ENCODE measurements around the gene KRTAP10-12. TPM values are rescaled to one million over a fixed set of nuclear protein-coding genes. Genes with fewer than 3 reads are reported as not detected.

Gene KRTAP10-12
- total and polyA plus RNA-seq, 2 of the 4 experiments (the other 2 are of a cell fraction) = not detected

DNA sequence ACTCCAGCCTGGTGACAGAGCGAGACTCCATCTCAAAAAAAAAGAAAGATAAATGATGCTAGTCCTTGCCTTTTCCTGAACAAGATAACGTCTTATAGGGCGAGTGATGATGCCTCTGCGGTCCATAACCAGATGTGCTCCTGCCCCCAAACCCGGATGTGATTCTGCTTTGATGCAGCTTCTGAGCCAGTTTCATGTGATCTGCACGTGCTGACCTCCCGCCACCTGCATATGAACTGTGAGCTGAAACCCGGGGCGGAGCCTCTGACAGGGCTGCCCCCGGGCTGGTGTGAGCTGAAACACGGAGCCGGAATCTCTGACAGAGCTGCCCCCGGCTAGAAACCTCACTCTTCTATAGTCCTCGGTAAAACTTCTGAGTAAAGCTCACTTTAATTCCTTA, 43.8 kb upstream of the KRTAP10-12 start:
- dilution Hi-C loops (cut with HindIII; ENCODE audit: low sequenced_read_pairs, unreplicated experiment) = no loop called here
- POLR2A ChIA-PET (ENCODE audit: unreplicated experiment) = no interaction called here
- H4K20me1 ChIP-seq (ENCODE audit: insufficient read depth, low read length) = no peaks in the 10 kb centered on the region
- no peaks in the 10 kb centered on the region; the same call in 1 of the 2 replicates for H3K27me3 ChIP-seq (ENCODE audit: control insufficient read depth, insufficient read depth, low read length)
- no peak overlapping the region for H2BK5ac ChIP-seq (ENCODE audit: low read depth, low read length, poor library complexity, severe bottlenecking)
- H2BK20ac ChIP-seq (ENCODE audit: low read depth, low read length) = no peak overlapping the region
- H3K4me1 ChIP-seq (ENCODE audit: control insufficient read depth, insufficient read depth, low read length) = no peaks in the 10 kb centered on the region
- no peaks in the 10 kb centered on the region for H3K79me1 ChIP-seq (ENCODE audit: low read depth in 1 of 2, low read length in 2 of 2)
- H3K36me3 ChIP-seq (ENCODE audit: control insufficient read depth, insufficient read depth, low read length) = no peaks in the 10 kb centered on the region
- no peak overlapping the region for H3K4me3 ChIP-seq (ENCODE audit: insufficient read depth, low read depth, low read length)
- no peak overlapping the region for H3K23ac ChIP-seq (ENCODE audit: low read depth, low read length)
- WGBS, 2 experiments (ENCODE audit: extremely low coverage in 2 of 2, insufficient read length in 1 of 2) = 15% methylated on average over 4 of the region's 14 CpGs; no CpG with 5 or more reads in 1 of the 2 experiments
- CTCF ChIA-PET = no interaction called here
- no peak overlapping the region for H4K5ac ChIP-seq (ENCODE audit: low read depth, low read length)
- TF ChIP-seq MXI1 (IDR thresholded peaks at IDR 0.05; ENCODE audit: borderline replicate concordance, low read depth, low read length) = no peak
- TF ChIP-seq BHLHE40 (IDR thresholded peaks at IDR 0.05; ENCODE audit: low read depth, low read length) = no peak
- TF ChIP-seq, protein P1, sequence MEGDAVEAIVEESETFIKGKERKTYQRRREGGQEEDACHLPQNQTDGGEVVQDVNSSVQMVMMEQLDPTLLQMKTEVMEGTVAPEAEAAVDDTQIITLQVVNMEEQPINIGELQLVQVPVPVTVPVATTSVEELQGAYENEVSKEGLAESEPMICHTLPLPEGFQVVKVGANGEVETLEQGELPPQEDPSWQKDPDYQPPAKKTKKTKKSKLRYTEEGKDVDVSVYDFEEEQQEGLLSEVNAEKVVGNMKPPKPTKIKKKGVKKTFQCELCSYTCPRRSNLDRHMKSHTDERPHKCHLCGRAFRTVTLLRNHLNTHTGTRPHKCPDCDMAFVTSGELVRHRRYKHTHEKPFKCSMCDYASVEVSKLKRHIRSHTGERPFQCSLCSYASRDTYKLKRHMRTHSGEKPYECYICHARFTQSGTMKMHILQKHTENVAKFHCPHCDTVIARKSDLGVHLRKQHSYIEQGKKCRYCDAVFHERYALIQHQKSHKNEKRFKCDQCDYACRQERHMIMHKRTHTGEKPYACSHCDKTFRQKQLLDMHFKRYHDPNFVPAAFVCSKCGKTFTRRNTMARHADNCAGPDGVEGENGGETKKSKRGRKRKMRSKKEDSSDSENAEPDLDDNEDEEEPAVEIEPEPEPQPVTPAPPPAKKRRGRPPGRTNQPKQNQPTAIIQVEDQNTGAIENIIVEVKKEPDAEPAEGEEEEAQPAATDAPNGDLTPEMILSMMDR (conservative IDR thresholded peaks at IDR 0.05; ENCODE audit: low read depth, low read length) = no peak
- TF ChIP-seq CEBPB (IDR thresholded peaks at IDR 0.05; ENCODE audit: low read depth, low read length) = no peak
- no peak overlapping the region for H2AK5ac ChIP-seq (ENCODE audit: low read depth, low read length)
- no peak overlapping the region for H3K4me2 ChIP-seq (ENCODE audit: low read depth, low read length)
- H2BK120ac ChIP-seq (ENCODE audit: low read depth, low read length) = no peak overlapping the region
- no TSS peak for BruUV-seq (replicated peaks)
- no peak overlapping the region for H3K14ac ChIP-seq (replicated peaks; ENCODE audit: low read depth, low read length)
- no peak overlapping the region for H3K56ac ChIP-seq (ENCODE audit: extremely low read depth, insufficient read depth, low read length)
- H3K4ac ChIP-seq (ENCODE audit: low read depth, low read length) = no peak overlapping the region
- no peak overlapping the region for H2AFZ ChIP-seq (replicated peaks; ENCODE audit: low read length, poor library complexity)
- no peak overlapping the region for H3K9ac ChIP-seq (ENCODE audit: low read depth, low read length)
- no peak overlapping the region for H3K27ac ChIP-seq (ENCODE audit: insufficient read depth, low read length)
- H2AK9ac ChIP-seq (replicated peaks; ENCODE audit: low read depth, low read length, poor library complexity) = no peak overlapping the region
- DNase-seq (no peak), ATAC-seq (ENCODE audit: low read depth) (no peak)
- intact Hi-C loops (cut with micrococcal nuclease) = loop anchor here (10.0 kb wide), 1 partner anchor 62 kb away; the partner anchor contains the start of gene TSPEAR
- H3K18ac ChIP-seq (ENCODE audit: low read depth, low read length) = no peak overlapping the region
- no peak overlapping the region for H4K91ac ChIP-seq (ENCODE audit: insufficient read depth, low read depth, low read length)
- H2BK15ac ChIP-seq (ENCODE audit: low read depth, low read length) = no peak overlapping the region
- in situ Hi-C loops (cut with MboI; ENCODE audit: low sequenced_read_pairs) = no loop called here
- no peak overlapping the region for H4K8ac ChIP-seq (ENCODE audit: low read depth in 2 of 2, low read length in 2 of 2)
- no peaks in the 10 kb centered on the region for H3K9me1 ChIP-seq (ENCODE audit: insufficient read depth, low read length)
- peaks cover 5% of the 10 kb centered on the region for H3K9me3 ChIP-seq (ENCODE audit: control insufficient read depth, insufficient read depth, low read length)
